Pulmonary artery endothelial cell (primary cell): ENCODE data around the gene GABRR2. TPM values are rescaled to one million over a fixed set of nuclear protein-coding genes. Genes with fewer than 3 reads are reported as not detected.

Experiments used
- DNase-seq: peaks from one replicate; pipeline ENCODE4 v3.0.0-alpha.2; 2011; ENCODE audit warnings: low read depth, low spot score
- total RNA-seq: library from RNA; depleted of rRNA; stranded (reverse); fragments of >200 nt; gene quantifications from 2 replicates; pipeline ENCODE4 v1.2.3, GENCODE V29; 2014

Gene GABRR2
- total RNA-seq, 1 donor from 2014 or later: 0.40 TPM

GRCh38 chr6:89214197-89214596 lies 100.9 kb downstream of the GABRR2 start:
- no peak for DNase-seq

GRCh38 chr6:89212472-89212871 lies 102.6 kb downstream of the GABRR2 start:
- no peak for DNase-seq

GRCh38 chr6:89209457-89209856 lies 105.6 kb downstream of the GABRR2 start:
- no peak for DNase-seq

- no peak for DNase-seq
Observed at GRCh38 chr6:89208551-89208950, 106.5 kb downstream of the GABRR2 start.

Other genes with a start within 250 kb of the GABRR2 start
- 49.1 and 49.5 TPM in 2 replicates for gene PNRC1, start 234.5 kb downstream of the GABRR2 start, total RNA-seq
- 0.25 and 0.46 TPM in 2 replicates for gene SRSF12, start 197.2 kb downstream of the GABRR2 start, total RNA-seq
- gene PM20D2, start 169.2 kb downstream of the GABRR2 start, total RNA-seq: 14.3 and 23.2 TPM in 2 replicates
- gene GABRR1, start 97.9 kb downstream of the GABRR2 start, total RNA-seq: not detected in 2 replicates
- gene UBE2J1, start 37.4 kb upstream of the GABRR2 start, total RNA-seq: 65.0 and 66.7 TPM in 2 replicates
- 0.33 and 0.95 TPM in 2 replicates for gene RRAGD, start 97.0 kb upstream of the GABRR2 start, total RNA-seq
- gene ANKRD6, start 117.9 kb upstream of the GABRR2 start, total RNA-seq: 4.7 and 6.4 TPM in 2 replicates